HL-60 (cell line): ENCODE results near the gene RCOR2.

Source experiments
- DNase-seq, 2 experiments: peaks; one replicate each; pipeline ENCODE4 v3.0.0-alpha.2; 2010 to 2020; ENCODE audit warnings: low read depth in 1 of 2, low spot score in 1 of 2
- H3K27ac ChIP-seq: fragments of 250-450 bp; sonication (Bioruptor Pico); replicated peaks from 2 replicates; pipeline ENCODE4 v1.5.1; 2020; ENCODE audit warnings: mild to moderate bottlenecking, moderate library complexity
- H3K27me3 ChIP-seq: fragments of 250-450 bp; sonication (Bioruptor Pico); 2 replicates; pipeline ENCODE4 v1.5.1; 2021; ENCODE audit warnings: mild to moderate bottlenecking, moderate library complexity; ENCODE audit not compliant: insufficient read depth, poor library complexity, severe bottlenecking
- H3K4me3 ChIP-seq: replicated peaks from 2 replicates; pipeline ENCODE4 v1.5.1; 2011; ENCODE audit warnings: mild to moderate bottlenecking, control low read depth, low read length; ENCODE audit not compliant: insufficient read depth
- CTCF ChIP-seq: IDR thresholded peaks from one replicate; pipeline ENCODE4 v1.5.1; 2011; ENCODE audit warnings: low read length, control low read depth, inconsistent platforms; ENCODE audit not compliant: insufficient read depth
- GABPA ChIP-seq: IDR thresholded peaks from 2 replicates; pipeline ENCODE4 v1.6.1; 2012; ENCODE audit warnings: low read depth
- POLR2AphosphoS5 ChIP-seq: IDR thresholded peaks from 2 replicates; pipeline ENCODE4 v1.6.1; 2012; ENCODE audit warnings: low read depth
- REST ChIP-seq: IDR thresholded peaks from 2 replicates; pipeline ENCODE4 v1.6.1; 2012; ENCODE audit warnings: low read depth; ENCODE audit not compliant: insufficient replicate concordance
- SPI1 ChIP-seq: IDR thresholded peaks from 2 replicates; pipeline ENCODE4 v1.6.1; 2012; ENCODE audit warnings: low read depth, mild to moderate bottlenecking, borderline replicate concordance

Gene RCOR2

GRCh38 chr11:63901660-63902059 is 15.3 kb downstream of the RCOR2 start:
- no peak overlapping the region for H3K4me3 ChIP-seq
- no peaks in the 10 kb centered on the region for H3K27me3 ChIP-seq
- H3K27ac ChIP-seq = no peak overlapping the region
- TF ChIP-seq GABPA = no peak
- TF ChIP-seq CTCF = no peak
- TF ChIP-seq SPI1 = no peak
- no peak for TF ChIP-seq REST
- no peak for TF ChIP-seq POLR2AphosphoS5
- DNase-seq = no peak

GRCh38 chr11:63897459-63898146 is 19.4 kb downstream of the RCOR2 start:
- TF ChIP-seq REST (no peak), CTCF (no peak), POLR2AphosphoS5 (no peak)
- H3K27ac ChIP-seq = no peak overlapping the region
- no peak for DNase-seq

GRCh38 chr11:63896071-63896470 is 20.9 kb downstream of the RCOR2 start:
- H3K27ac ChIP-seq = no peak overlapping the region
- no peak for TF ChIP-seq SPI1
- TF ChIP-seq GABPA = no peak
- H3K4me3 ChIP-seq = no peak overlapping the region
- no peak for DNase-seq
- H3K27me3 ChIP-seq = no peaks in the 10 kb centered on the region

More at GRCh38 chr11:63897459-63898146, 19.4 kb downstream of the RCOR2 start:
- Histone ChIP-seq H3K27me3 (no peaks in the 10 kb centered on the region), H3K4me3 (no peak overlapping the region)

GRCh38 chr11:63893355-63893754 is 23.6 kb downstream of the RCOR2 start:
- TF ChIP-seq GABPA = no peak
- no peak for TF ChIP-seq SPI1
- TF ChIP-seq POLR2AphosphoS5 = no peak
- TF ChIP-seq CTCF = no peak
- no peak for TF ChIP-seq REST
- DNase-seq = no peak
- H3K4me3 ChIP-seq = no peak overlapping the region

More at GRCh38 chr11:63893355-63893754, 23.6 kb downstream of the RCOR2 start:
- no peaks in the 10 kb centered on the region for H3K27me3 ChIP-seq
- no peak overlapping the region for H3K27ac ChIP-seq
